GM19395 (cell line): ENCODE measurements around the gene MAN1C1.

Experiments used
- ATAC-seq: cut with Tn5 transposase; IDR thresholded peaks from one replicate; pipeline ENCODE4 v1.9.1; 2021; ENCODE audit warnings: mild to moderate bottlenecking, moderate library complexity; ENCODE audit not compliant: unreplicated experiment

MAN1C1 gene

DNA sequence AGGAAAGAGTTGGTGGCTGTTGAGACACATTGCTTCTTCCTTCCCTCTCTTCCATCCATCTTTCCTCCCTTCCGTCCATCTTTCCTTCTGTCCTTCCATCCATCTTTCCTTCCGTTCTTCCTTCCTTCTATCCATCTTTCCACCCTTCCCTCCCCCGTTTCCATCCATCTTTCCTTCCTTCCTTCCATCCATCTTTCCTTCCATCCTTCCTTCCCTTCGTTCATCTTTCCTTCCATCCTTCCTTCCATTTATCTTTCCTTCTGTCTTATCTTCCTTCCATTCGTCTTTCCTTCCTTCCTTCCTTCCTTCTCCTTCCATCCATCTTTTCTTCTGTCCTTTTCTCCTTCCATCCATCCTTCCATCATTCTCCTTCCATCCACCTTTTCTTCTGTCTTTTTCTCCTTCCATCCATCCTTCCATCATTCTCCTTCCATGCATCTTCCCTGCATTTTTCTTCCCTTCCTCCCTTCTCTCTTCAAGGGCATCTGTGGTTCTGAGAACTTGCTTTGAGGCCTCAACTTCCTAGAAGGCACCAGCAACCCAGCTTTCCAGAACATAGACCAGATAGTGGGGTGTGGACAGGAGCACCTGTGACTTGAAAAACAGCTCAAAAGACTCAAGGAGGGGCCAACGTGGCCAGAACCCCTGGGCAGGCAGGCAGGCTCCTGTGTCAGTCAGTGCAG, 134.5 kb downstream of the MAN1C1 start:
- ATAC-seq: no peak

DNA sequence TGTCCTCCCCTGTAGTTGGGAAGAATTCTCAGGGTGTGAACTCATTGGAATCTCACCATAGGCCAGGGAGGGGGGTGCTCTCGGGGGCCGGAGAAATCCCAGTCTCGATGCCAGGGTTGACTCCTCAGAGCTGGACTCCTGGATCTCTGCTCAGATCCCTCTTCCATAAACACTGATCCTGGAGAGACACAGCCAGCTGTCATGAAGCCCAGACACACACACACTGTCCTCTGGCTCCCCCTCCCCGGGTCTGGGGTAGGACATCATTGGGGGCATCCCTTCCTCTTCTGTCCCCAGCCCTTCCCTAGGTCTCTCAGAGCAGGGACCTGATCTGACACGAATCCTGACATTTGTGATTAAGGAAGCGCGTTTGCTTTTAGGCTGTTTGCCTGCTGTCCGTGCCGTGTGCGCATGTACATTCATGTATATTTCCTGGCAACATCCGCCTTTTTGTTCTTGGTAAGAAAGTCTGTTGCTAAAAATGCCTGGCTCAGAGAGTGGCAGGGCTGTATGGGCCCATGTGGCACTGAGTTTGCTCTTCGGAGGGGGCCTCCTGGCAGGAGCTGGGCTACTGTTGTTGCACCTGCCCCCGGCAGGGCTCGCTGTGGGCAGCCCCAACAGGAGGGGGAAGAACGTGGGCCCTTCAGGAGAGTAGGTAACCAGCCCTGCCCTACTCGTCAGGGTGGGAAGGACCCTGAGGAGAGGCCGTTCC, 138.0 kb downstream of the MAN1C1 start:
- no peak for ATAC-seq

DNA sequence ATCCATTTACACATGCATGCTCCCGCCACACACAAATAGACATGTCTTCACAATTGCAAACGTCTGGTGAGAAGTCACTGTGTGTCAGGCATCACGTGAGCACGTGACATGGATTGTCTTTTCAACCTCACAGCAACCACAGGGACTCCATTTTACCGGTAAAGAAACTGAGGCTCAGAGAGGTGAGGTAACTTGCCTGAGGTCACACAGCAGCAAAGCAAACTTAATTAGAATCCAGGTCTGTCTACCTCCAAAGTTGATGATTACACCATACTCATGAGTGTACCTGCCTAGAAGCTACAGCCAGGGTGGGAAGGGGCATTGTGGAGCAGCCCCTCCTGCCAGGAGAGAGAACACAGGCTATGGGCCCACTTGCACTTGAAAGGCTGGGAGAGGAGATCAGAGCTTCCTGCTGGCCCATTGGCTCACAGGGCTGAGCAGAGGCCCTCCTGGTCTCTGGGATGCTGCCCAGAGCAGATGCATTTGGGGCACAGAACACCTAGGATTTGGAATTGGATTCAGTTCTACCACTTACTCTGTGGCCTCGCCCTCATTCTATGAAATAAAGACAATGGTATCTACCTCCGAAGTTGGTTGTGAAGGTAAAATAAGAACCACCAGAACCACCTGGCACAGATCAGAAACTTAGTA, 139.0 kb downstream of the MAN1C1 start:
- no peak for ATAC-seq

DNA sequence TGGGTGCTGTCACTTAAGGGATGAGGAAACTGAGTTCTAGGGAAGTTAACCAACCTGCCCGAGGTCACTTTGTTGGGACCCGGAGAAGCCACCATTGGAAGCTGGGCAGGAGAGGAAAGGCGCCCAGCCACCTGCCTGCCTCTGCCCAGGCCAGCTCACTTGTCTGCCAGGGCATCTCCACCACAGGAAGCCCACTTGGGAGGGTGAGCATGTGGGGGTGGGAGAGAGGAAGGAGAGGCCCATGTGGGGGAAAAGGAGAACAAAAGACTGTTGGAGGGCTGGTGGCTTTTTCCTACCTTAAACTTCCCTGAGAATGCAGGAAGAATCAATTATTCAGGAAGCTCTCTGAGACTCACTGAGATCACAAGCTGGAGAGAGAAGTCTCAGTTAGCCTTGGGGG, 139.6 kb downstream of the MAN1C1 start:
- no peak for ATAC-seq

DNA sequence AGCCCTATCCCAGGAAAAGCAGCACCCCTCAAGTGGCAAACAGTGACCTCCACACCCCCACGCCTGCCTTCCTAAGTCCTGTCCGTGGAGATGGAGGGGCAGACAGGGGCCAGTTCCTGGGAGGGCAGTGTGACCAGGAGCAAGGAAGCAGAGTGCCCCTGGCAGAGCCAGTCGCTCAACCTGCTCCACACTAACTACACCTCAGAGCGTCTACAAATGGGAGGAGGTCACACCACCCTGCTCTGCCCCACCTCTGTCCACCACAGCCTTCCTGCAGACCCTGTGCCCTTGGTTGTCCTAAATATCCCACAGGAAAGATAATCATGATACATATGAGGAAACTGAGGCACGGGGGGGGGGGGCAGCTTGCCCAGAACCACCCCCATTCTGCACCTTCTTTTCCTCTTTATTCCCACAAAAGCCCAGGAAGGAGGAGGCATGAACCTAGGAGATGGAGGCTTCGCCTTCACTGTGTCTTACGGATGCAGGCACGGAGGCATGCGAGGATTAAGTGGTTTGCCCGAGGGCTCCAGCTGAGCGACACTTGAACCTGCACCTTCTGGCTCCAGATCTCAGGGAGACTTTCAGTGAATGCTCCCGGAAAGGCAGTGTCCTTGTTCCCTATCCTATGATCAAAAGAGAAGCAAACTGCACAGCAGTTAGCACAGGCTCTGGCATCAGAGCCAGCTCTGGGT, 140.7 kb downstream of the MAN1C1 start:
- no peak for ATAC-seq

DNA sequence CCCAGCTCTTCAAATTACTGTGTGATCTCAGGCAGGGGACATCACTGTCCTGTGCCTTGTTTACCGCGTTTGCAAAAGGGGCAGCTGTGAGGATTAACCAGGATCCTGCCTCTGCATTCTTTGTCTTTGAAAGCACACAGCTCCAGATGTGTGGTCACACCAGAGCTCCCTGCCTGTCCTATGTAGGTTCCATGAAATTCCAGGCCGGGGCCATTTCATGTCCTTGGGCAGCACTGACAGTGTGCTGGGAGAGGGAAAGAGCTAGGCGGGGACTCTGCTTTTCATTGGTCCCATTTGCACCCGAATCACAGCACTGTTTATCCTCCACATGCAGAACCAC, 141.2 kb downstream of the MAN1C1 start:
- ATAC-seq: no peak

DNA sequence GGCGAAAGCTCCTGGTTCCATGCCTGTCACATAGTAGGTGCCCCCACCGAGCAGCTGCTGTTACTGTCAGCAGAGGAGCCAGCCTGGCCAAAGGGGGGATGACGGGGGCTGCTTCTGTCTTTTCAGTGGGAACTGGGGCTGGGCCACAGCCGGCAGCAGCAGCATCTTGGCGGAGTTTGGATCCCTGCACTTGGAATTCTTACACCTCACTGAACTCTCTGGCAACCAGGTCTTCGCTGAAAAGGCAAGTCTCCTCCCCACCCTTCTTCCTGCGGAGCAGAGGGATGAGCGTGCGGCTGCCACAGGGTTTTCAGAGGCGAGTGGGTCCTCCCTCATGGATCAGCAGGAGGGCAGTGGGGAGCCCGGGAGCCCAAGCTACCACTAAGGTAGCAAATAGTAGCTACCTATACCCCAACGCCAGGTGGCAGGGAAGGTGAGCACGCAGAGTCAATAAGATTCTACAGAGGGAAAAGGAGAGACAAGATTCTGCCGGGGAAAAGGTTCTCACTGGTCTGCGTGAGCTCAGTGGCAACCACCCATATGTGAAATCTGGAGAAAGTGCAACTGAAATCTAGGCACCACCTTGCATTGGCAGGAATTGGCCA, 142.0 kb downstream of the MAN1C1 start:
- ATAC-seq: no peak

DNA sequence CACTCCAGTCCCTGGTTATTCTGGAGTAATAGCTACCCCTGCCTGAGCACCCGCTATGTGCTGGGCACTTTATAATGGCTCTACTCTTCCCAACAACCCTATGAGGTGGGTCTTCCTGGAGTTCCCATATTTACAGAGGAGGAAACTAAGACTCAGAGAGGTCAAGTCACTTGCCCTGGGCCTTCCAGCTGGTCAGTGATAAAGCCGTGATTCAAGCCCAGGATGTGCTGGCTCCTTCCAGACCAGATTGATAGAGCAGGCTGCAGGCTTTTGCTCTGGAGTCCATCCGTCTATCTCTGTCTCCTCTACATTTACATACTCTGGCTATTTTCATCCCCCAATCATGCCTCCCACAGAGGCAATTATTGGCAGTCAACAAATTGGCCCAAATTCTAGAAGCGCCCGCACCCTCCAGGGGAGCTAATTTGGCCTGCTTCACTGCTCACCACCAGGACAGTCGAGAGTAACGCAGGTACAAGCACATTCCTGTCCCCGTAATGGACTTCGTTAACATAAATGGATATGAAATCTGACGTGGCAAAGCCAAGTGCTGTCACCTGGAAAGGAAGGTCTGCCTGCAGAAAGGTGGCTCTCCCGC, 143.6 kb downstream of the MAN1C1 start:
- no peak for ATAC-seq

DNA sequence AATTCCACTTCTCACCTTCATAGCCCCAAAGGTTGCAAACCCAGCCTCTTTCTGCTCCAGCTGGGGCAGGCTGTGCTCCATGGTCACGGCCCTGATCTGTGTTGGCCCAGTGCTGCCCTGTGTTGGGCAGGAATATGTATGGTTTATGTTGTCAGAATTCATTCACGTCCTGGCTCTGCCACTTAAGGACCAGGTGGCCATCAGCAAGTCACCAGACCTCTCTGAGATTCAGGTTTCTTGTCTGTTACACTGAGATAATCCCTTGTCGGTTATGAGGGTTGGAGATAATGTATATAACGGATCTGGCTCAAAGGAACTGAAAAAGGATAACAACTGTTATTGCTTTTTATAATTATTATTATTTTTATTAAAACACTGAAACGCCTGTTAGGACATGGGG, 144.3 kb downstream of the MAN1C1 start:
- ATAC-seq: no peak

DNA sequence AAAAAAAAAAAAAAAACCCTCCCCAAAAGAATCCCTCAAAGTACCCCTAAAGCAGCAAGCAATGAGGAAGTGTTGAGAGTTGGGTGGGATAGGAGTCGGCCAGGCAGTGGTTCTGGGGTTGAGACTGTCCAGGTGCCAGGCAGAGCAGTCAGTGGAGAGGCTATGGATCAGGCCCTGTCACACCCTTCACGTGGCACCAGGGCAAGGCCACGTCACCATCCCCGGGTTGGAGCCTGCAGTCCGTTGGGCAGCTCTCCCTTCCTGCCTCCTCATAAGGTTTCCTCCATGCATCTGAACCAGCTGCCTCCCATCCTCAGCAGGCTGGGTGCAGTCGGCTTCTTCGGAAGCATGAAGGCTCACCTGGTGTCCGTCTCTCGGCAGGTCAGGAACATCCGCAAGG, 146.9 kb downstream of the MAN1C1 start:
- no peak for ATAC-seq

DNA sequence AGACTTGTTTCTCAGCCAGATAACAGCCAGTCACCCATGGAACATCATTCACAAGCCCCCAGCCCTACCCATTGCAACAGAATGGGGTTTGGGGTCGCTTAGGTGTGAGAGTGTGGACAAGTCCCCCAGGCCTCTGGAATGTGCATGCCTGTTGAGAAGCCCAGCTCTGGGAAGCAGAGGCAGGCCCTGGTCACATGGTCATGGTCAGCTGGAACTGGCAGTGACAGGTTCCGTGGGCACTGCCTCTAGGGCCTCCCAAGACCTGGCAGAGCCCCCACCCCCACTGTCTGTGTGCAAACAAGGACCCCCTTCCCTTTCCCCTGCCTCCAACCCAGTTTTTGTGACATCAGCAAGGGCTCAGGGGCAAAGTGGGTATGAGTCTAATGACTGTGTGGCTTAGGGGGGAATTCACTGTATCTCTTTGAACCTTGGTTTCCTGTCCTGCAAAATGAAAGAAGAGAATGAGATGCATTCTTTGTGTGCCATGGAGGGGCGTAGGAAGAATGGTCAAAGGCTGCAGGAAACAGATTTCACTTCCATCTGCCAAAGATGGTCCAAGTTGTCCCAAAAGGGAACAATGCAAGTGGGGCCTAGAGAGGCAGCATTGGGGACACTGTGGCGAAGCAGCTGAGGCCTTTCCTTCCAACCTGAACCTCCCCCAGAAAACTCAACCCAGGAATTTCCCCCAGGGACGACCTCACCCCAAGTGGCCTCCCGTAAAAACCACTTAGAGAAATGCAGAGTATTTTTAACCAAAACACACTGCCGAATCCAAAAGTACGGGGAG, 148.7 kb downstream of the MAN1C1 start:
- no peak for ATAC-seq

DNA sequence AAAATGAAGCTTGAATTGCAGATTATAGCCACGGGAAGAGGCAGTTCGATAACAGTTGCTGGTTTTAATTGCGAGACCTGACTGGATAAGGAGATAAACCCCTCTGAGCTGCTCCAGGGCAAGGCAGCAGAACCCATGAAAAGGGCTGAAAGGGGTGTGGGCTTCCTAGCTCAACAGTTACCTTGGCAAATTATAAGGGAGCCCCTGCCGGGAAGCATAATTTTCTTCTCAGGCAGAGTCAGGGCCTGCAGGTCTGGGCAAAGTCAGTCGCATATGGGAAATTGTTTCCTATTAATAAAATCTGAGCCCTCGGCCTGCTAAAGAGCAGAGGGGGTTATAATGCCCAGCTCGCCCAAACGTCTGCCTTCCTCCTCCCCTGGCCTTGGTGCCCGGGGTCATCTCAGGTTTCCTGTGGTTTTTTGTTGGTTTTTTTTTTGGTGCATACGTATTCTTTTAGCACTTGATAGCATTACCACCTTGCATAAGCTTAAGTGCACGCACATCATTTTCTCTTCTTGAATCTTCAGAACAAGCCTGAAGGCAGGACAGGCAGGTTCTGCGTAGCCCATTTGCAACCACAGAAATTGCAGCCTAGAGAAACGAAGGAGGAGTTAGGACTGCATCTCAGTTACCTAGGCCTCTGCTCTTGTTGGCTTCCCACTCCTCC, 149.5 kb downstream of the MAN1C1 start:
- no peak for ATAC-seq

DNA sequence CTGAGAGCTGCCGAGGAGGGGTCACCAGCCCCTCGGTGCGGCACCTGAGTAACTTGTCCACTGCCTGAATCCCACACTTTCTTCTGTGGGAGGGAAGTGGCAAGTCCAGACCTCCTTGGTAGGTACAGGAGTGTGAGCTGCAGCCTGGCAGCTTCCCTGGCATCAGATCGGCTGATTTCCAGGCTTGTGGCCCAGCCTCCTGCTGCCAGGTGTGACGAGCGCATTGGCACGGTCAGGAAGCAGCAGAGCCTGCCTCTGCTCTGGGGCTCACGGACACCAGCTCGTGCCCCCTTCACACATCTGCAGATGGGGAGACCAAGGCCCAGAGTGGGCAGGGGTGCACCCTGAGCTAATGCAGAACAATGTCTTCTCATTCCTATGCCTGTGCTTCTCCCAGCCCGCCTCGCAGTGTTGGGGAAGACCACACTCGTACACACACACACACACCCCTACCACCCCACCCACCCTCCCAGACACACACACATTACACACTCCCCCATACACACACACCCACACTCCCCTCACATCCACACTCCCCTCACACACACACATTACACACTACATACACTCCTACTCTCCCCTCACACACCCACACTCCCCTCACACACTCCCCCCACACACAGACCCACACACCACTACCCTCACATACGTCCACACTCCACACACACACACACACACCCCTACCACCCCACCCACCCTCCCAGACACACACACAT, 150.3 kb downstream of the MAN1C1 start:
- ATAC-seq: no peak

DNA sequence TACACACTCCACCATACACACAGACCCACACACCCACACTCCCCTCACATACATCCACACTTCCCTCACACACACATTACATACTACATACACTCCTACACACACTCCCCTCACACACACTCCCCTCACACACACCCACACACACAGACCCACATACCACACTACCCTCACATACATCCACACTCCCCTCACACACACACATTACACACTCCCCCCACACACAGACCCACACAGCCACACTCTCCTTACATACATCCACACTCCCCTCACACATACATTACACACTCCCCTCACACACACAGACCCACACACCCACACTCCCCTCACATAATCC, 150.8 kb downstream of the MAN1C1 start:
- ATAC-seq: no peak

DNA sequence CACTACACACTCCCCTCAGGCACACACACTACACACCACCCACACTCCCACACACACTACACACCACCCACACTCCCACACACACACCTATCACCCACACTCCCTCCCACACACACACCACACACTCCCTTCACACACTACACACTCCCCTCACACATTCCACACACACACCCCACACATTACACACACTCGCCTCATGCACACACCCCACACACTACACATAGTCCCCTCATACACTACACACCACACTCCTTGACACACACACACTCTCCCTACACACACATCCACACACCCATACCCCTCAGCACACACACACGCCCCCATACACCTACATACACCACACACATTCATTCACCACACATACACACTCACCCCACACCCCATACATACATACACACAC, 152.4 kb downstream of the MAN1C1 start:
- no peak for ATAC-seq

DNA sequence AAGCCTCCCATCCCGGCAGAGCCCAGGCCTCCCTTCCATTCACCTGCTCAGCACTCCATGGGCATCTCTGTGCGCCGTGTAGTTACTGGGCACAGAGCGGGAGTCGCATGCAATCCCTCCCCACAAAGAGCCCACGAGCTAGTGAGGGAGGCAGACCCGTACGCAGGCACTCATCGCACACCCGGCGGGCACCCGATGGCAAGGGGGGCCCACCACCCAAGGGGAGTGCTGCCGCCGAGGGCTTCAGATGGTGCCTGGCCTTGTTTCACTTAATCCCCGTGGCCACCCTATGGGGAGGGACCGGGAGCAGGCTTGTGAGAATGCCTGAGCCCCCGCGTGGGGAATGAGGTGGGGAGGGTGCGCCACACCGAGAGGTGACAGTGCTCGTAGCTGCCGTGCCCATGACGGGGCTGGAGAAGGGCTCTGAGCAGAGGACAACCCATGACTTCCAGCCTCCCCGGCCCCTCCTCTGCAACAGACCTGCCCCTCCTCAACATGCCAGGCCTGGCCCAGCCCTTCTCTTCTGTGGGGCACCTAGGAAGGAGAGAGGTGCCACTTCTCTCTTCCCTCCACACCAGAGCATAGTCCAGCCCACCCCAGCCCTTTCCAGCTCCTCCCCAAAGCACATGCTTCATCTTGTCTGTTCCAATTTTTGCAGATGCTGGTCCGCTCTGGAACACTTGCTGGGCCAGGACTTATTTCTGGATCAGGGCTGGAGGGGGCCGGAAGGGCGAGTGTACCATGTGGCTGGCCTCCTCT, 153.2 kb downstream of the MAN1C1 start:
- ATAC-seq: no peak

DNA sequence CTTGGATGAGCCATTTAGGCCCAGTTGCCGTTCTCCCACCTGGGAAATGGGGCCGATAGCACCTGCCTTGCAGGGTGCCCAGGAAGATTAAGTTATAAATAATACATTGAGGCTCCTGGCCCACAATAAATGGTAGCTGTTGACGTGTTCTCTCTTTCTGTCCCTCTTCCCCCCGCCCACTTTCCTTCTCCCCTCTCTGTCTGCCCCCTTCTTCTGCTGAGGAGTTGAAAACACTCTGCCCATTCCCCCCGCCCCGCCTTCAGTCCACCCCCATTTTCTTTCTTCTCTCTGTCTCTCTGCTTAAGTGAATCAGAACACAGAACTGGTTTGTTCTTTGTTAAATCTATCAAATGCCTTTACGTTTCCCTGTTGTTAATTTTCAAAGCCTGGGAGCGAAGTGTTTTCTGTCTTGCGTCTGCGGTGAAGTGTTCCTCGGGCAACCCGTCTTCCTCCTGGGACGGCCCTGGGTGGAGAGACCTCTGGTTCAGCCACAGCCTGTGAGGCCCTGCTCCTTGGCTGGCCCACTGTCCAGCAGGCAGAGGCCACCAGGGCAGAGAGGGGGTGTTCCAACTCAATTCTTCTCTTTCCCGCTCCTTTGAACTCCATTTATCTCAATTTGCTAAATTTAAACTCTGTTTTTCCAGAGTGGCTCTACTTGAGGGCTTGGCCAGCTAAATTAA, 154.1 kb downstream of the MAN1C1 start:
- ATAC-seq: no peak
